Measurements from ENCODE around the gene POLG2.

The POLG2 gene

DNA sequence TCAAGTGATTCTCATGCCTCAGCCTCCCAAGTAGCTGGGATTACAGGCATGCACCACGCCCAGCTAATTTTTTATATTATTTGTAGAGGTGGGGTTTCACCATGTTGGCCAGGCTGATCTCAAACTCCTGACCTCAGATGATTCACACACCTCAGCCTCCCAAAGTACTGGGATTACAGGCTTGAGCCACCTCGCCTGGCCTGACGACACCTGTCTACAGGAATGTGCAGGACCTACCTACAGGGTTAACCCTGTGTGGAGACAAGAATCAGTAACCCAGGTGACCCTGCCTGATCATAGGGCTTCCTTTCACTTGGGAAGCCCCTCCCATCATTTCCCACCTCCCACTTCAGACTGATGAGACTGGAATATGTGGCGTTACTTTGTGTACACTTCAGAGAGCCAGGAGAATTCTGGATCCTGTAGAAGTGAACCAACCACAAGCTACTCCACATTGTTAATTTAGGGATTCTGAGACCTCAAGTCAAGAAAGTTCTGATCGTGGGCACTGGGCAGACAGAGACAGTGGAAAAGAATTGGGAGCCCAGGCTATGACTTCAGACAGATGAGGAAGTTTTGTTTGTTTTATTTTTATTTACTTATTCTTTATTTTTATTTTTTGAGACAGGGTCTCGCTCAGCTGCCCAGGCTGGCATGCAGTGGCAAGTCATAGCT, 53.6 kb downstream of the POLG2 start:
- Histone ChIP-seq H3K27me3 (ENCODE audit: control insufficient read depth, low read length) (no peaks in the 10 kb centered on the region), H3K79me2 (ENCODE audit: control insufficient read depth, low read length) (no peaks in the 10 kb centered on the region), H3K4me1 (ENCODE audit: control insufficient read depth, low read length) (peaks cover 41% of the 10 kb centered on the region), H4K20me1 (ENCODE audit: control insufficient read depth, insufficient read depth, low read depth, low read length) (no peaks in the 10 kb centered on the region), H3K36me3 (ENCODE audit: control insufficient read depth, low read length) (no peaks in the 10 kb centered on the region), H3K4me2 (ENCODE audit: low read length) (peak overlapping the region; percentile 21; the same call in 1 of the 2 replicates), H3F3A (ENCODE audit: control insufficient read depth, insufficient read depth) (peaks cover 3% of the 10 kb centered on the region; the same call in 1 of the 2 replicates), H3K27ac (ENCODE audit: low read depth, low read length) (no peak overlapping the region), H3K9me2 (replicated peaks; ENCODE audit: control insufficient read depth, low read length) (no peaks in the 10 kb centered on the region), H3K4me3 (ENCODE audit: low read length) (no peak overlapping the region), H3K9me3 (ENCODE audit: control insufficient read depth, insufficient read depth, low read length) (peaks cover 18% of the 10 kb centered on the region)
- no peak for TF ChIP-seq EZH2phosphoT487 (IDR thresholded peaks at IDR 0.05; ENCODE audit: borderline replicate concordance, low read length)
- TF ChIP-seq, protein P1, sequence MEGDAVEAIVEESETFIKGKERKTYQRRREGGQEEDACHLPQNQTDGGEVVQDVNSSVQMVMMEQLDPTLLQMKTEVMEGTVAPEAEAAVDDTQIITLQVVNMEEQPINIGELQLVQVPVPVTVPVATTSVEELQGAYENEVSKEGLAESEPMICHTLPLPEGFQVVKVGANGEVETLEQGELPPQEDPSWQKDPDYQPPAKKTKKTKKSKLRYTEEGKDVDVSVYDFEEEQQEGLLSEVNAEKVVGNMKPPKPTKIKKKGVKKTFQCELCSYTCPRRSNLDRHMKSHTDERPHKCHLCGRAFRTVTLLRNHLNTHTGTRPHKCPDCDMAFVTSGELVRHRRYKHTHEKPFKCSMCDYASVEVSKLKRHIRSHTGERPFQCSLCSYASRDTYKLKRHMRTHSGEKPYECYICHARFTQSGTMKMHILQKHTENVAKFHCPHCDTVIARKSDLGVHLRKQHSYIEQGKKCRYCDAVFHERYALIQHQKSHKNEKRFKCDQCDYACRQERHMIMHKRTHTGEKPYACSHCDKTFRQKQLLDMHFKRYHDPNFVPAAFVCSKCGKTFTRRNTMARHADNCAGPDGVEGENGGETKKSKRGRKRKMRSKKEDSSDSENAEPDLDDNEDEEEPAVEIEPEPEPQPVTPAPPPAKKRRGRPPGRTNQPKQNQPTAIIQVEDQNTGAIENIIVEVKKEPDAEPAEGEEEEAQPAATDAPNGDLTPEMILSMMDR (IDR thresholded peaks at IDR 0.05; ENCODE audit: low read depth, low read length, poor library complexity, severe bottlenecking) = no peak

DNA sequence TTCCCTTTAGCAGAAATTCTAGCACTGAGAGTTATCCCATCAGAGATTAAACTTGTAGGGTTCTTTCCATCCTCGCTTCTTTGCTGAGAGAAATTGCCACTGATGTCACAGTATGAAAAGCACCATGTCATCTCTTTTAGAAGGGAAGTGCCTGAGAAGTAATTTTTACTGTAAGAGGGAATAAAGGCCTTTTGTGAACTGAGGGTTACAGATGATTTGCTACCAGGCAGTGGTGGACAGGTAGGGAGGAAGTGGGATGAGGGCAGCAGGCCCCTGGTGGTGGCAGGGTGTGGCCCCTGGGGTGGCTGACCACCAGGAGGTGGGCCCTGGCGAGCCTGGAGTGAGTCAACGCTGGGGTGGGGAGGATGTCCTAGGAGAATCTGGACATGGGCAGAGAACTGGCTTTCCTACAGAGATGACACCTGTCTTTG, 54.3 kb downstream of the POLG2 start:
- peaks cover 3% of the 10 kb centered on the region; the same call in 1 of the 2 replicates for H3F3A ChIP-seq (ENCODE audit: control insufficient read depth, insufficient read depth)
- no peaks in the 10 kb centered on the region for H4K20me1 ChIP-seq (ENCODE audit: control insufficient read depth, insufficient read depth, low read depth, low read length)
- peak overlapping the region; percentile 59 for H3K27ac ChIP-seq (ENCODE audit: low read depth, low read length)
- H3K4me1 ChIP-seq (ENCODE audit: control insufficient read depth, low read length) = peaks cover 35% of the 10 kb centered on the region
- peak overlapping the region; percentile 79 for H3K4me2 ChIP-seq (ENCODE audit: low read length)
- H3K27me3 ChIP-seq (ENCODE audit: control insufficient read depth, low read length) = no peaks in the 10 kb centered on the region
- H3K9me3 ChIP-seq (ENCODE audit: control insufficient read depth, insufficient read depth, low read length) = peaks cover 25% of the 10 kb centered on the region
- H3K36me3 ChIP-seq (ENCODE audit: control insufficient read depth, low read length) = no peaks in the 10 kb centered on the region
- no peaks in the 10 kb centered on the region for H3K9me2 ChIP-seq (replicated peaks; ENCODE audit: control insufficient read depth, low read length)
- TF ChIP-seq EZH2phosphoT487 (IDR thresholded peaks at IDR 0.05; ENCODE audit: borderline replicate concordance, low read length) = no peak
- TF ChIP-seq, protein P1 (IDR thresholded peaks at IDR 0.05; ENCODE audit: low read depth, low read length, poor library complexity, severe bottlenecking) = no peak
- peak overlapping the region; percentile 58 for H3K4me3 ChIP-seq (ENCODE audit: low read length)
- H3K79me2 ChIP-seq (ENCODE audit: control insufficient read depth, low read length) = no peaks in the 10 kb centered on the region

DNA sequence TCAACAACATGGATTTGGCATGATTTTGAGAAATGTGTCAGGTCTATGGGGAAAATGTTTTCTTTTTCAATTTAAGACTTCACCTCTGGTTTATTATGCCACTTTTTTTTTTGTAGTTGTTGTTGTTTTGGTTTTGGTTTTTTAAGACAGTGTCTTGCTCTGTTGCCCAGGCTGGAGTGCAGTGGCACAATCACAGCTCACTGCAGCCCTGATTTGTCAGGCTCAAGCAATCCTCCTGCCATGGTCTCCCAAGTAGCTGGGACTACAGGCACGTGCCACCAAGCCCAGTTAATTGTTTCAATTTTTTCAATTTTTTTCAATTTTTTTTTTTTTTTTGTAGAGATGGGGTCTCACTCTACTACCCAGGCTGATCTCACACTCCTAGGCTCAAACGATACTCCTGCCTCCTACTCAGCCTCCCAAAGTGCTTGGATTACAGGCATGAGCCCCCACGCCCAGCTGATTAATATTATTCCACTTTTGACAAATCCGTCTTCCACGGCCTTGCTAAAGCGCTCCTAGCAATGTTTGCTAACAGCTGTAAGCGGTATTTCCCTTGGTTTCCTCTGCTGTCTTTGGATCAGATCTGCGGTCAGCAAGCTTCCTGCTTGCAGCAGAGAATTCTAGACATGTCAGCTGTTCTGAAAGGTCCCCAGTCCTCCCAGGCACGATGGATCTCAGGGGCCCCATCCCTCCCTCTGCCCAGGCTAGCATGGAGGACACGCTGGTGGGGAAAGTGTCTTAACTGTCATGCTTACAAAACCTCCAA, 54.9 kb downstream of the POLG2 start:
- no peaks in the 10 kb centered on the region for H3K79me2 ChIP-seq (ENCODE audit: control insufficient read depth, low read length)
- H3K9me3 ChIP-seq (ENCODE audit: control insufficient read depth, insufficient read depth, low read length) = peaks cover 31% of the 10 kb centered on the region
- peak overlapping the region; percentile 79 for H3K4me2 ChIP-seq (ENCODE audit: low read length)
- no peaks in the 10 kb centered on the region for H3K36me3 ChIP-seq (ENCODE audit: control insufficient read depth, low read length)
- peaks cover 3% of the 10 kb centered on the region; the same call in 1 of the 2 replicates for H3F3A ChIP-seq (ENCODE audit: control insufficient read depth, insufficient read depth)
- no peaks in the 10 kb centered on the region for H3K9me2 ChIP-seq (replicated peaks; ENCODE audit: control insufficient read depth, low read length)
- H3K4me1 ChIP-seq (ENCODE audit: control insufficient read depth, low read length) = peaks cover 32% of the 10 kb centered on the region
- TF ChIP-seq, protein P1 (IDR thresholded peaks at IDR 0.05; ENCODE audit: low read depth, low read length, poor library complexity, severe bottlenecking) = no peak
- no peak for TF ChIP-seq EZH2phosphoT487 (IDR thresholded peaks at IDR 0.05; ENCODE audit: borderline replicate concordance, low read length)
- peak overlapping the region; percentile 58 for H3K4me3 ChIP-seq (ENCODE audit: low read length)
- no peaks in the 10 kb centered on the region for H3K27me3 ChIP-seq (ENCODE audit: control insufficient read depth, low read length)
- peak overlapping the region; percentile 59 for H3K27ac ChIP-seq (ENCODE audit: low read depth, low read length)
- H4K20me1 ChIP-seq (ENCODE audit: control insufficient read depth, insufficient read depth, low read depth, low read length) = no peaks in the 10 kb centered on the region

Measured in DOHH2 (cell line).